Caco-2 (cell line): ENCODE measurements around the gene MRPL49. TPM values are rescaled to one million over a fixed set of nuclear protein-coding genes. Genes with fewer than 3 reads are reported as not detected.
A peak's percentile ranks its signal among the peaks of the same experiment; 100 is the strongest.

Experiments
- BruUV-seq: library from RNA; stranded (reverse); fragments of 400-500 nt; replicated peaks from 2 replicates; lab custom pipeline; 2021; lab: Mats Ljungman, UMichigan
- CTCF ChIA-PET: fragments of 300-600 bp; sonication (Branson Sonifier 250); formaldehyde crosslinking; loops from one replicate; lab custom pipeline; 2022; ENCODE audit warnings: antibody characterized with exemption; lab: Charles Lee
- POLR2A ChIA-PET: fragments of 300-600 bp; sonication (Branson Sonifier 250); formaldehyde crosslinking; loops from one replicate; lab custom pipeline; 2022; ENCODE audit warnings: antibody characterized with exemption; lab: Charles Lee
- DNase-seq, 2 experiments: peaks; one replicate each; pipeline versions ENCODE4 v3.0.0 to v3.0.0-alpha.2; 2020 to 2022
- H3K27me3 ChIP-seq: replicated peaks from 2 replicates; pipeline ENCODE4 v1.6.0; 2011; ENCODE audit warnings: low read length; ENCODE audit not compliant: control insufficient read depth, insufficient read depth
- H3K36me3 ChIP-seq: 2 replicates; pipeline ENCODE4 v1.5.1; 2011; ENCODE audit warnings: low read length; ENCODE audit not compliant: control insufficient read depth, insufficient read depth
- H3K4me1 ChIP-seq: fragments of 250-450 bp; sonication (Bioruptor Pico); 2 replicates; pipeline ENCODE4 v1.5.1; 2020; ENCODE audit warnings: mild to moderate bottlenecking
- H3K4me3 ChIP-seq: 2 replicates; pipeline ENCODE4 v1.5.1; 2011; ENCODE audit warnings: low read depth, mild to moderate bottlenecking, control low read depth, low read length
- H3K9me3 ChIP-seq: fragments of 250-450 bp; sonication (Bioruptor Pico); 2 replicates; pipeline ENCODE4 v1.5.1; 2020; ENCODE audit warnings: mild to moderate bottlenecking, moderate library complexity
- H3K27ac Mint-ChIP-seq: one replicate; pipeline ENCODE4 v1.8.0; 2022; ENCODE audit warnings: mixed read lengths; ENCODE audit not compliant: unreplicated experiment
- H3K27me3 Mint-ChIP-seq: one replicate; pipeline ENCODE4 v1.8.0; 2022; ENCODE audit warnings: mixed read lengths; ENCODE audit not compliant: insufficient read depth, unreplicated experiment
- H3K36me3 Mint-ChIP-seq: one replicate; pipeline ENCODE4 v1.8.0; 2022; ENCODE audit warnings: mild to moderate bottlenecking, mixed read lengths; ENCODE audit not compliant: insufficient read depth, unreplicated experiment
- H3K4me1 Mint-ChIP-seq: one replicate; pipeline ENCODE4 v1.8.0; 2022; ENCODE audit warnings: low read depth, mixed read lengths; ENCODE audit not compliant: unreplicated experiment
- H3K4me3 Mint-ChIP-seq: one replicate; pipeline ENCODE4 v1.8.0; 2022; ENCODE audit warnings: mild to moderate bottlenecking, moderate library complexity, mixed read lengths; ENCODE audit not compliant: unreplicated experiment
- H3K9me3 Mint-ChIP-seq: one replicate; pipeline ENCODE4 v1.8.0; 2022; ENCODE audit warnings: mixed read lengths; ENCODE audit not compliant: unreplicated experiment
- intact Hi-C: fragments of 100-400 bp; cut with micrococcal nuclease; formaldehyde crosslinking; loops from one replicate; pipeline ENCODE4 v1.10.0; 2022; ENCODE audit not compliant: unreplicated experiment
- total RNA-seq: library from RNA; stranded (reverse); gene quantifications from 2 replicates; pipeline ENCODE4 v1.2.3, GENCODE V29; 2022
- TF ChIP-seq, protein P1 (sequence below), 2 experiments: fragments of 200-600 bp in 1 of 2; IDR thresholded peaks; 1 replicate in 1 of 2; 2 replicates in 1 of 2; pipeline versions ENCODE4 v1.5.1 to v1.8.0; 2011 to 2022; ENCODE audit warnings: antibody characterized with exemption in 1 of 2, control low read depth in 1 of 2, inconsistent platforms in 1 of 2, low read depth in 1 of 2, low read length in 1 of 2, mild to moderate bottlenecking in 1 of 2, moderate library complexity in 1 of 2; ENCODE audit not compliant: insufficient read depth in 1 of 2, severe bottlenecking in 1 of 2, unreplicated experiment in 1 of 2

The MRPL49 gene
- total RNA-seq, 1 experiment from 2014 or later: 95.1 TPM

DNA sequence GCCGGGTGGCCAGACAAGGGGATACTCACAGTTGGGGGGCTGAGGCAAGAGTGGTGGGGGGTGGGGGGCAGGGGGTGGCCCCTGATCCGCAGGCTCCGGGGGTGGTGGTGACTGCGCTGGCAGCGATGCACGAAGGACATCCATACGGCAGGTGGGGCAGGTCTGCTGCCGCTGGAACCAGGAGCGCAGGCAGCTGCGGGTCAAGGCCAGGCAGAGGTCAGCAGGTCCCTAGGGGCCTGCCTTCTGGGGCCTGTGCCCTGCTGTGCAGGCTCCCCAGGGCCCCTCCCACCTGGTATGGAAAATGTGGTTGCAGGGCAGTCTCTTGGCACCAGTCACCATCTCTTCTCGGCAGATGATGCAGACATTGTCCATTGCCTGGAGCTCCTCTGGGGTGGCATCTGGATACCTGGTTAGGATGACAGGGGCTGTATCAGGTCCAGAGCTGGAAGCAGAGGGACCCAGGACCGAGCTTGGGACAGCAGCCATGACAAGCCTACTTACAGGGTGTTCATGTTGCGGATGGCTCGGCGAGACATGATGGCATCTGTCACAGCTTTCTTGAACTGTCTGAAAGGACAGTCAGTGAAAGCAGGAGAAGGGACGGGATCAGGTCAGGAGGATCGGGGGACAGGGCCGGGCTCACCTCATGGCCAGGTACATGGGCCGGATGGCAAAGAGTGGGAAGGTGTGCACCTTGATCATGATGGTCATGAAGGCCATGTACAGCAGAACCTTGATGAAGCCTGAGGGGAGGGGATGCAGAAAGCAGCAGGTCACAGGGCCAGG is 8.7 kb downstream of the MRPL49 start:
- Mint-ChIP-seq H3K4me1 (peaks cover 2% of the 10 kb centered on the region), H3K27me3 (no peaks in the 10 kb centered on the region), H3K27ac (no peak overlapping the region)

DNA sequence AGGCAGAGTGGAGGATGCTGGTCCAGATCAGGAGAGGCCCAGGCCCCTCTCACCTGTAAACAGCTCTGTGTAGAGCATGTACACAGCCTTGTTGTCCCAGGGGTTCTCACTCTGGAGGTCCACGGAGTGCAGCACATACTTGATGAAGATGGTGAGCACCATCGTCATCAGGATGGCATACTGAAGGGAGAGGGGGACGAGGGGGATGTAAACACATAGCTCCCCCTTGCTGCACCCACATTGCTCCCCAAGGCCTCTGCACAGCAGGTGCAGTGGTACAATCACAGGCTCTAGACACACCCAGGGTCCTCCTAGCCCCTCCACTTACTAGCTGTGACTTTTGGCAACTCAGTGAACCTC is 9.3 kb downstream of the MRPL49 start:
- H3K9me3 ChIP-seq: no peaks in the 10 kb centered on the region
- H3K27me3 ChIP-seq: no peaks in the 10 kb centered on the region
- 0 out of 2 replicates have a peak, but pooled peaks cover 5% of the 10 kb centered on the region for H3K4me1 ChIP-seq
- Mint-ChIP-seq H3K4me3 (no peak overlapping the region), H3K4me1 (peaks cover 8% of the 10 kb centered on the region), H3K9me3 (no peaks in the 10 kb centered on the region), H3K27me3 (no peaks in the 10 kb centered on the region), H3K36me3 (peaks cover 72% of the 10 kb centered on the region), H3K27ac (no peak overlapping the region)
- TF ChIP-seq, protein P1, sequence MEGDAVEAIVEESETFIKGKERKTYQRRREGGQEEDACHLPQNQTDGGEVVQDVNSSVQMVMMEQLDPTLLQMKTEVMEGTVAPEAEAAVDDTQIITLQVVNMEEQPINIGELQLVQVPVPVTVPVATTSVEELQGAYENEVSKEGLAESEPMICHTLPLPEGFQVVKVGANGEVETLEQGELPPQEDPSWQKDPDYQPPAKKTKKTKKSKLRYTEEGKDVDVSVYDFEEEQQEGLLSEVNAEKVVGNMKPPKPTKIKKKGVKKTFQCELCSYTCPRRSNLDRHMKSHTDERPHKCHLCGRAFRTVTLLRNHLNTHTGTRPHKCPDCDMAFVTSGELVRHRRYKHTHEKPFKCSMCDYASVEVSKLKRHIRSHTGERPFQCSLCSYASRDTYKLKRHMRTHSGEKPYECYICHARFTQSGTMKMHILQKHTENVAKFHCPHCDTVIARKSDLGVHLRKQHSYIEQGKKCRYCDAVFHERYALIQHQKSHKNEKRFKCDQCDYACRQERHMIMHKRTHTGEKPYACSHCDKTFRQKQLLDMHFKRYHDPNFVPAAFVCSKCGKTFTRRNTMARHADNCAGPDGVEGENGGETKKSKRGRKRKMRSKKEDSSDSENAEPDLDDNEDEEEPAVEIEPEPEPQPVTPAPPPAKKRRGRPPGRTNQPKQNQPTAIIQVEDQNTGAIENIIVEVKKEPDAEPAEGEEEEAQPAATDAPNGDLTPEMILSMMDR (IDR thresholded peaks at IDR 0.05; ENCODE audit: insufficient read depth in 1 of 2, low read depth in 1 of 2, low read length in 1 of 2, severe bottlenecking in 1 of 2, unreplicated experiment in 1 of 2): no peak
- ChIA-PET CTCF (no interaction called here), POLR2A (interaction anchor here (2.1 kb wide), 1 partner anchor 9 kb away, joined by 10 read pairs; the partner anchor contains the start of genes FAU and MRPL49)
- no peak overlapping the region for H3K4me3 ChIP-seq
- peak in 1 of 2 experiments; percentile 25 for DNase-seq
- BruUV-seq: no TSS peak
- peaks cover 7% of the 10 kb centered on the region for H3K36me3 ChIP-seq
- intact Hi-C loops: no loop called here

More for the DNA sequence above, 8.7 kb downstream of the MRPL49 start:
- ChIA-PET CTCF (interaction anchor here (0.5 kb wide), 1 partner anchor 158 kb away, joined by 3 read pairs; no protein-coding TSS in a partner anchor), POLR2A (interaction anchor here (2.1 kb wide), 1 partner anchor 8 kb away, joined by 10 read pairs; the partner anchor contains the start of genes FAU and MRPL49)
- 0 out of 2 replicates have a peak, but pooled peaks cover 5% of the 10 kb centered on the region for H3K4me1 ChIP-seq
- H3K36me3 ChIP-seq: peaks cover 7% of the 10 kb centered on the region
- TF ChIP-seq, protein P1 (IDR thresholded peaks at IDR 0.05; ENCODE audit: insufficient read depth in 1 of 2, low read depth in 1 of 2, low read length in 1 of 2, severe bottlenecking in 1 of 2, unreplicated experiment in 1 of 2): no peak
- DNase-seq: no peak
- H3K4me3 ChIP-seq: no peak overlapping the region
- no peaks in the 10 kb centered on the region for H3K27me3 ChIP-seq
- H3K36me3 Mint-ChIP-seq: peaks cover 77% of the 10 kb centered on the region
- no peaks in the 10 kb centered on the region for H3K9me3 Mint-ChIP-seq
- no peaks in the 10 kb centered on the region for H3K9me3 ChIP-seq
- intact Hi-C loops: no loop called here
- BruUV-seq: no TSS peak
- no peak overlapping the region for H3K4me3 Mint-ChIP-seq

DNA sequence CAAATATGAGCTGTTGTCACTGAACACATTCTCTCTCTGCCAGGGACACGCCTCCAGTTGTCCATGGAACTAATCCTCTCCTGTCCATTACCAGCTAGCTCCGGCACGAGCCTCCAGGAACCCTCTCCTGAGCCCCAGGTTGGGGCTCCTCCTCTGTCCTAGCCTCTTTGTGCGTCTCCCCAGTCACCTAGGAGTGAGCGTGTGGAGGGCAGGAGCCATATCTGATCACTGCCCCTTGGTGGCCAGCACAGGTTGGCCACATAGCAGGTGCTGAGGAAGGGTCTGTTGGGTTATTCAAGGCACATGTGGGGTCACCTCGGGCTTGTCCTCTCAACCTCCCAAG is 9.7 kb downstream of the MRPL49 start:
- ChIA-PET CTCF (no interaction called here), POLR2A (interaction anchor here (0.5 to 2.1 kb wide), 2 partner anchors 10 to 826 kb away, joined by 4 to 10 read pairs; partner anchors contain the start of genes ESRRA, FAU and MRPL49)
- Histone ChIP-seq H3K4me1 (0 out of 2 replicates have a peak, but pooled peaks cover 5% of the 10 kb centered on the region), H3K4me3 (no peak overlapping the region), H3K36me3 (peaks cover 7% of the 10 kb centered on the region), H3K9me3 (no peaks in the 10 kb centered on the region), H3K27me3 (no peaks in the 10 kb centered on the region)
- Mint-ChIP-seq H3K27ac (no peak overlapping the region), H3K4me3 (no peak overlapping the region), H3K36me3 (peaks cover 67% of the 10 kb centered on the region), H3K9me3 (no peaks in the 10 kb centered on the region), H3K27me3 (no peaks in the 10 kb centered on the region), H3K4me1 (peaks cover 8% of the 10 kb centered on the region)
- TF ChIP-seq, protein P1 (IDR thresholded peaks at IDR 0.05; ENCODE audit: insufficient read depth in 1 of 2, low read depth in 1 of 2, low read length in 1 of 2, severe bottlenecking in 1 of 2, unreplicated experiment in 1 of 2): no peak
- intact Hi-C loops: no loop called here
- DNase-seq: peak in 1 of 2 experiments; percentile 25
- no TSS peak for BruUV-seq
